Activated CD4-positive, CD25-positive, alpha-beta regulatory T cell treated with anti-CD3 and anti-CD28 coated beads, Interleukin-2, amount 50 U/mL, for 16 hours (primary cell): ENCODE measurements around the gene IQCK.

ENCODE experiments used
- DNase-seq: peaks from one replicate; pipeline ENCODE4 v3.0.0-alpha.2; 2020; ENCODE audit warnings: low read depth, low spot score

The IQCK gene

DNA sequence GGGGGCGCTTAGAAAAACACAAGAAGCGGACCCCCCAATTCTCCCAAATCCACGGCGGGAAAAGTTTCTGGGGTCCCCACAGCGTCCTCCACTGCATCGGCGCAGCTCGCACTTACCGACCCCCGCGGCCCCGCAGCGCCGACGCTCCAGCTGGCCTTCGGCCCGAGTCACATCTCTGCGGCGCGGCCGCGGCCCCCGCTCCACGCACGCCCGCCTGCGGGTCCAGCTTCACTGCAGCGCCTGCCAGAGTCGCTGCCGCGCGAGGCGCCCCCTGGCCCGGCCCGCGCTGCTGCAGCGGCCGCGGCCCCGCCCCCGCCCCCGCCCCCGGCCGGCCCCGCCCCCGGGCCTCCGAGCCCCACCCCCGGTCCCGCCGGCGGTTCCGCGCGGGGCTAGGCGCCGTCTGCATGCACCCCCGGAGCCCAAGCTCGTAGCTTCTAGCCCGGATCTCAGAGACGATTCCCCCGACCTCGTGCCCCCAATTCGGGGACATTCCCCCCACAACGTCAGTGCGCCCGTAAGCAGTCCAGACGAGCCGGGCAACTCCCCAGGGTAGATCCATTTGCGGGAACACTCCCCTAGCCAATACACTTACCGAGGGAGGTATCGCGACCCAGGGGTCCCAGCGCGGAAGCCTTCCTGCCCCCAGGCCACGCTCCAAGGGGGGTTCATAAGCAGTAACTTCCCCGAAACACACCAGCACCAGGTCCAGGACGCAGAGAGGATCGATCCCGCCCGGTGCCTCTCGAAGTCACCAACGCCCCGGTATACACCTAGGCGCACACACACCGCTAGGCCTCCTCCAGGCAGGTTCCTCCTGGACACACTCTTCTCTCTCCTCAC, 166.8 kb downstream of the IQCK start, which contains the start of gene GPRC5B:
Gene GPRC5B (minus strand): TSS at position 238 of the 840 bp plus-strand sequence. CDS start 12,003 bp downstream, outside the sequence.
- no peak for DNase-seq

DNA sequence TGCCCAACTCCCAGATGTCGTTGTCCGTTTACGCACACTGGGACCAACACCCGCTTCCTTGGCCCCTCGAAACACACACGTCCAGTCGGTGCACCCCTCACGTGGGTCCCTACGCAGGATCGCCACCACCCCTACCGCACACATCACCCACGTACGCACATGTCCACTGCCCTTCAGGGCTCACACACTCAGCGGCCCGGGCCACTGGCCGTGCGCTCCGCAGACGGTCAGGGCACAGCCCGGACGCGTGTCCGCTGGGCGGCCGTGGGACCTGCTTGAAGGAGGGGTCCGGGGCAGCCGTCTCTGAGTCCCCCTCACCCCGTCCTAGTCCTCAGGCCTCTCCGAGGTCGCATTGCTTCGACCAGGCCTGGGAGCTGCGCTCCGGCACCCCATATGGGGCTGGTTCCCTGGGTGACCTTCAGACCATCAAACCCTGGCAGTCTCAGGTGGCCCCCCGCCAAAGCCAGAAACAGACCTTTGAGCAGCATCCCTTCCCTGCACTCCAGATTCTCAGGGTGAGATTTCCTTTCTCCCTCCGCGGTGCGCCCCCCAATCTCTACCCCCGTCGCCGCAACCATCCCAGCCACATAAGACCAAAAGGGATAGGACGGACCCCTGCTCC, 167.5 kb downstream of the IQCK start:
- no peak for DNase-seq

DNA sequence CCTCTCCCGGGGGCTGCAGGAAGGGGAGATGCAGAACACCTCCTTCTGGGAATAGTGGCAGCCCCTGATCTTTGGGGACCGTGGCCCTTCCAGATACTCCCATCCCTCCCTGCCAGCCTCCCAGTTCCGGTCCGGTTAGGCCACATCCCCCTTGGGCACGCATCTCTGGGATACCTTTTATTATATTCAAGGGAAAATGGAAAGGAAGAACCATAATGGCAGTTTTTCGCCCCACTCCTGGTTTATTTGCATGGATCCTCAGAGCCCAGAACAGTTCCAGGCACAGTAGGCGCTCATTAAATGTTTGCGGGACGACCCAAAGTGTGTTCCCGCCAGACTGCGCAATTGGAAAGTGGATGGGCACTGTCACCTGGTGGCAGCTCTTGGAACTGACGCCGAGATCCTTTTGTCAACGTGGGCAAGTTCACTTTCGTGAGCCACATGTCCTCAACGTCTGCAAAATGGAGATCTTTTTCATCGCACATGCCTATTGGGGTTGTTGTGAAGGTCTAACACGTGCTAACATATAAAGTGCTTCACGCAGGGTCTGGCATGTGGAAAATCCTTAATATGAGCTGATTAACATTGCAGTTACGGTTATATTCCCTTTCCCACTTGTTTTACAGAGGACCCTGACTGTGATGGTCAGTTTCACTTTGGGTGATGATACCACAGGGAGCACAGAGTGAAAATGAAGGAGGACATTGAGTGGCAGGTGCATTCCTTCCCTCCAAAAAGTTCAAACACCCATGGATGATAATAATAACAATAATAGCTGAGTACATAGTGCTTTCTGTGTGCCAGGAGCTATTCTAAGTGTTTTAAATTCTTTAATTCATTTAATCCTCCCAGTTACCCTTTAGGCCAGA, 168.2 kb downstream of the IQCK start:
- peak; percentile 50 for DNase-seq

DNA sequence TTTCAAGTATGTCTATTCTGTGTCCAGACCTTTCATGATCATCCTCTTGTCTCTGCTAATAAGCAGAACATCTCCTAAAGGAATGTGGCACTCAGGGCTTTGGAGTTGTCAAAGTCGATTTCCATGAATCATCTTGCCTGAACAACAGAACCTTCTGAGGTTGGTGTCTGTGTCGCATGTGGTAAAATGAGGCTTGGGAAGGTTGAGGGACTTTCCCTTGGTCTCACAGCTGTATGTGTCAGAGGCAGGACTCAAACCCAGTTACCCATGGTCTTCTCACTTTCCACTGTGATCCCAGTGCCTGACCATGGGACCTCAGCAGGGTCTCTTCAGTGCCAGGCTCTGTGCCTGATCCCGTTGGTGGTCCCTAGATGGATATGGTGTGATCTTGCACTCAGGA, 170.8 kb downstream of the IQCK start:
- no peak for DNase-seq

DNA sequence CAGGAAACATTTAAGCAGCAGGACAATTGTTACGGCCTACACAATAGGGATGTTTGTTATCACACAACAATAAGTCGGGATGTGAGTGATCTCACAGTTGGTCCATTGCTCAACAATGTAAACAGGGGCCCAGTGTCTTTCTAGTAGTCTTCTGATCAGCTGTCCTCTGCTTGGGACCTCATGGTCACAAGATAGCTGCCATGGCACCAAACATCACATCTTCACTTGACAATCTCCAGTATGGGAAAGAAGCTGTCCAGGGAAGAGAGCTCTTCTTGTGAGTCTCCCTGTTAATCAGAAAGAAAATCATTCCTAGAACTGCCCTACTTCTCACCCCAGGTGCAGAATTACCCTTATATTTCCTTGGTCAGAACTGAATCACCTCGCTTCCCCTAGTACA, 172.8 kb downstream of the IQCK start:
- DNase-seq: no peak

DNA sequence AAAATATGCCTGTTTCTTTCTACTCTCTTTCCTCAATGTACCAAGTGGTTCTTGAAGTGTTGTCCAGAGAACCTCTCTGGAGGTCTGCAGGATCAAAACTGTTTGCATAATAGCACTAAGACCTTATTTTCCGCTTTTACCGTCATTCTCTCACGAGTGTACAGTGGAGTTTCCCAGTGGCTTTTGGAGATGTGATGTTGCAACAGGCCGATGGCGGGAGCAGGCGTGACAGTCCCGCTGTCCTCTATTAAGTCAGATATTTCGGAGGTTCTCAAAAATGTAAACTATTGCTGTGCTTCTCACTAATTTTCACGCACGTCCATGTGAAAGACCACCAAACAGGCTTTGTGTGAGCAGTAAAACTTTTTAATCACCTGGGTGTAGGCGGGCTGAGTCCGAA, 174.8 kb downstream of the IQCK start:
- no peak for DNase-seq

DNA sequence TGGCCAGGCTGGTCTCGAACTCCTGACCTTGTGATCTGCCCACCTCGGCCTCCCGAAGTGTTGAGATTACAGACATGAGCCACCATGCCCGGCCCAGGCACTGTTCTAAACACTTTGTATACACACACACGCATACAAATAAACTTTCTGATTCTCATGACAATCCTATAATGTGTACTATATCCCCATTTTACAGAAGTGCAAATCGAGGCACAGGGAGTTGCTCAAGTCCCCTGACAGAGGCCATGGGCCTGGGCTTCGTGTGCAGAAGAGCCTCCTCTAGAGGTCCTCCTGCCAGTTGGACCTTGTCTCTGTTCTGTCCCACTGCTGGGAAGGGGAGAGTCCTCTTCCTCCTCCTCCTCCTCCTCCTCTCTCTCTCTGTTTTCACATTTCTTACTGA, 176.5 kb downstream of the IQCK start:
- DNase-seq: no peak

DNA sequence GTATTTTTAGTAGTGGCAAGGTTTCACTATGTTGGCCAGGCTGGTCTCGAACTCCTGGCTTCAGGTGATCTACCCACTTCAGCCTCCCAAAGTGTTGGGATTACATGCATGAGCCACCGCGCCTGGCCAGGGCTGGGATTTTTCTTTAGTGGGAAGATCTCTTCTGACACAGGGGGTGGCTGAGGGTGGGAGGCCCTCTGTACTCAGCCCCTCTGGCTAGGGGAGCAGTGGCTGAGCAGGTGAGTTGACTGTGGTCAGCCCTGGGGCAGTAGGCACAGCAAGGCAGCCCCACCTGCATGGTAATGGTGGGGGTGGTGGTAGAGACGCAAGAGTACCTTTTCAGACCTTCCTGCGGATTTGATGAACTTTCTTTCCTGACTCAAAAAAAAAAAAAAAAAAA, 178.9 kb downstream of the IQCK start:
- no peak for DNase-seq

DNA sequence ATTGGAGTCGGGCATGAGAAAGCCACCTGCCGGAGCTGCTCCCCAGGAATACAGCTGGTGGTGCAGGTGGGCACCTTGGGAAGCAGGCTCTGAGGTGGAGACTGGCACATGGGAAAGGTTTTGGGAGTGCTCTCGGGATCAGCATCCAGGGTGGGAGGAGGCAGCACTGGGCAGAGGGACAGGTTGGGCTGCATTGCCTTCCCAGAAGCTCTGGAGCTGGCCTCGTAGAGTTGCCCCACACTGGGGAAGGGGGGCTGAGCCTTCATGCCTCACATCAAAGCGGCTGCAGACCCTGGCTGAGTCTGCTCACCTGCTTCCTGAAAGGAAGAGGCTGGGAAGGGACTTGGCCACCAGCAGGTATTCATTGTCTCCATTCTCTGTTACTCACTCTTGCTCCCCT, 180.1 kb downstream of the IQCK start:
- DNase-seq: no peak

DNA sequence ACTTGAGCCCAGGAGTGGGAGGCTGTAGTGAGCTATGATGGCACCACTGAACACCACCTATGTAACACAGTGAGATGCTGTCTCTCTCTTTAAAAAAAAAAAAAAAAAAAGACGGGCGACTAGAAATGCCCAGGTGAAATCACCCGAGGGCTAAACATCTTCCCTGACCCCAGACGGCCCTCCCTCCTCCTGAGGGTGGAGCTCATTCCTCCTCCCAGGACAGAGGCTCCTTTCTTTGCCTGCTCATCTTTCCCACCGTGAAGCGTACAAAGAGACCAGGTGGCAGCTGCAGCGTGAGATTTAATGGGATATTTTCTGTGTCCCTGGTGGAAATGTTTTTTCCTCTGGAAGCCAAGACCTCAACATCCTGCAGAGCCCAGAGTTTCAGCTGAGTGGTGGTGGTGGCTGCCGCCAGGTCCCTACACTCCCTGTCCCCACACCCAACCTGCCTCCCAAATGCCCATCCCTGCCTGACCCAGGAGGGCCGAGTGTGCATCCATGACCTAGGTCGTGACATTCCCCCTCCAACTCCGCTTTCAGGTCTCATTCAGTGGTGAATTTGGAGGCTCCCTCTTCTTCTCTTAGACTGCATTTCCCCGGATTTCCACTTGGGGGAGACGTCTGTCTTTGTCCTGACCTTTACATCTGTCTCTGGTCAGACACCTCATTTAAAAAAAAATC, 181.0 kb downstream of the IQCK start:
- DNase-seq: no peak

DNA sequence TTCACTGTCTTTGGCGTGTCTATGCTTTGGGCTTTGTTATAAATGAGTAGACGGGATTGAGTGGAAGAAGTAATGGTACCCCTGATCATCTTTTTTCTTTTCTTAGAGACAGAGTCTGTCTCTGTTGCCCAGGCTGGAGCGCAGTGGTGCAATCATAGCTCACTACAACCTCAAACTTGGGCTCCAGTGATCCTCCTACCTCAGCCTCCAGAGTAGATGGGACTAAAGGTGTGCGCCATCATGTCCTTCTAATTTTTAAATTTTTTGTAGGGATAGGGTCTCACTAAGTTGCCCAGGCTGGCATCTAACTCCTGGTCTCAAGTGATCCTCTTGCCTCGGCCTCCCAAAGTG, 181.5 kb downstream of the IQCK start:
- no peak for DNase-seq

DNA sequence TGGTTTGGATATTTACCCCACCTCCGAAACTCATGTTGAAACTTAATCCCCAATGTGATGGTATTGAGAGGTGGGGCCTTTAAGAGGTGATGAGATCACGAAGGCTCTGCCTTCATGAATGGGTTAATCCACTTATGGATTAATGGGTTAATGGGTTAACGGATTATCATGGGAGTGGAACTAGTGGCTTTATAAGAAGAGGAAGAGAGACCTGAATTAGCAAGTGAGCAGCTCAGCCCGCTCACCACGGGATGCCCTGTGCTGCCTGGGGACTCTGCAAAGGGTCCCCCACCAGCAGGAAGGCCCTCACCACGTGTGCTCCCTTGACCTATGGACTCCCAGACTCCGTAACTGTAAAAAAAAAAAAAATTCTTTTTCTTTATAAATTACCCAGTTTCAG, 183.1 kb downstream of the IQCK start:
- DNase-seq: no peak

DNA sequence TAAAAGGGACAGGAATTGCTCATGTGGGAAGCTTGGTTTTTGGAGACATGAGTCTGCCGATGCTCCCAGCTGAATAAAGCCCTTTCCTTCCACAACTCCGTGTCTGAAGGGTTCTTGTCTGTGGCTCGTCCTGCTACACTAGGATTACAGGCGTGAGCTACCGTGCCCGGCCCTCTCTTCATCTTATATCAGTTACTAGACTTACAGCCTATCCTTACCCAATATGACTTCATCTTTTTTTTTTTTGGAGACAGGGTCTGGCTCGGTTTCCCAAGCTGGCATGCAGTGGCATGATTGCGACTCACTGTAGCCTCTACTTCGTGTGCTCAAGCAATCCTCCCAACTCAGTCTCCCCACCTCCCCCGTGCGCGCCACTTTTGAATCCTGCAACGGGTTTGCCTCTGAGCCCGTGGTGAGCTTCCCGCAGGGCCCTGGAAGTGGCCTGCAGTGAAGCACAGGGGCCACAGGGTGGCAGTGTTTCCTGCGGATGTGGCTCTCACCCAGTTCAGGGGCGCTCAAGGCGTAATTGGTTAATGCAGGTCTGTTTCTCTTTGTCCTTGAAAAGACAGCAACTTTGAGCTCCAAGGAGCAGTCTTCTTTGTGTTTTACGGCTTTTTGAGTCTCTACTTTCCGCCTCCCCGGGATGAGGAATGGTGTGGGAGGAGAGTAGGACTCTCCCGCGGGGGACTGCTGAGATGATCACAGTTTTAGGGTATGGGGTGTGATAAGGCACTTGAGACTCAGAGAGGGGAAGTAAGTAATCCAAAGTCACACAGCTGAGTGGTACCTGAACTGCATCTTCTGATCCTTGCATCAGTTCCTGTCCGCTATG, 189.3 kb downstream of the IQCK start:
- DNase-seq: peak; percentile 44
